ENCODE results near the gene NINJ1. TPM values are rescaled to one million over a fixed set of nuclear protein-coding genes. Genes with fewer than 3 reads are reported as not detected.

Gene NINJ1
- total and polyA plus RNA-seq, 3 donors from 2014 or later = 99.3 to 152 (median 148) TPM

GRCh38 chr9:93169444-93169843 is 35.4 kb upstream of the NINJ1 start:
- no peak for DNase-seq
- intact Hi-C loops (cut with DNase I; ENCODE audit: low total_unique reads) = no loop called here
- Histone ChIP-seq H3K27ac (no peak overlapping the region), H3K4me3 (no peak overlapping the region), H3K4me1 (peaks cover 3% of the 10 kb centered on the region), H3K27me3 (no peaks in the 10 kb centered on the region), H3K36me3 (ENCODE audit: low read depth, missing control alignments) (no peaks in the 10 kb centered on the region), H3K9me3 (no peaks in the 10 kb centered on the region)
- TF ChIP-seq CTCF (IDR thresholded peaks at IDR 0.05) = no peak
- no peak for TF ChIP-seq POLR2A (IDR thresholded peaks at IDR 0.05)
- WGBS, 2 donors = 100% methylated on average over 1 of the region's 1 CpG

GRCh38 chr9:93168581-93168980 is 34.5 kb upstream of the NINJ1 start:
- TF ChIP-seq CTCF (IDR thresholded peaks at IDR 0.05) = no peak
- TF ChIP-seq POLR2A (IDR thresholded peaks at IDR 0.05) = no peak
- no peak overlapping the region for H3K4me3 ChIP-seq
- no peak for DNase-seq
- no peak overlapping the region for H3K27ac ChIP-seq
- no peaks in the 10 kb centered on the region for H3K36me3 ChIP-seq (ENCODE audit: low read depth, missing control alignments)
- no peaks in the 10 kb centered on the region for H3K27me3 ChIP-seq
- intact Hi-C loops (cut with DNase I; ENCODE audit: low total_unique reads) = no loop called here
- H3K4me1 ChIP-seq = peaks cover 3% of the 10 kb centered on the region
- WGBS, 2 donors = 83 to 91% methylated on average over 5 of the region's 5 CpGs
- no peaks in the 10 kb centered on the region for H3K9me3 ChIP-seq

- H3K27ac ChIP-seq = no peak overlapping the region
- TF ChIP-seq CTCF (IDR thresholded peaks at IDR 0.05) = no peak
- TF ChIP-seq POLR2A (IDR thresholded peaks at IDR 0.05) = no peak
- DNase-seq = no peak
- no peaks in the 10 kb centered on the region for H3K36me3 ChIP-seq (ENCODE audit: low read depth, missing control alignments)
- 72 to 87% methylated on average over 4 of the region's 4 CpGs for WGBS, 2 donors
- H3K4me3 ChIP-seq = no peak overlapping the region
- intact Hi-C loops (cut with DNase I; ENCODE audit: low total_unique reads) = no loop called here
- no peaks in the 10 kb centered on the region for H3K9me3 ChIP-seq
- peaks cover 3% of the 10 kb centered on the region for H3K4me1 ChIP-seq
- H3K27me3 ChIP-seq = no peaks in the 10 kb centered on the region
Observed at GRCh38 chr9:93167838-93168237, 33.8 kb upstream of the NINJ1 start.

GRCh38 chr9:93167185-93167584 is 33.1 kb upstream of the NINJ1 start:
- DNase-seq = no peak
- H3K4me1 ChIP-seq = peaks cover 3% of the 10 kb centered on the region
- 92 to 93% methylated on average over 6 of the region's 6 CpGs for WGBS, 2 donors
- H3K4me3 ChIP-seq = no peak overlapping the region
- no peak overlapping the region for H3K27ac ChIP-seq
- H3K36me3 ChIP-seq (ENCODE audit: low read depth, missing control alignments) = no peaks in the 10 kb centered on the region
- TF ChIP-seq POLR2A (IDR thresholded peaks at IDR 0.05) (no peak), CTCF (IDR thresholded peaks at IDR 0.05) (no peak)
- no peaks in the 10 kb centered on the region for H3K27me3 ChIP-seq
- H3K9me3 ChIP-seq = no peaks in the 10 kb centered on the region
- intact Hi-C loops (cut with DNase I; ENCODE audit: low total_unique reads) = no loop called here

GRCh38 chr9:93166699-93167098 is 32.6 kb upstream of the NINJ1 start:
- Histone ChIP-seq H3K36me3 (ENCODE audit: low read depth, missing control alignments) (no peaks in the 10 kb centered on the region), H3K27ac (no peak overlapping the region), H3K27me3 (no peaks in the 10 kb centered on the region), H3K9me3 (no peaks in the 10 kb centered on the region), H3K4me1 (peaks cover 3% of the 10 kb centered on the region), H3K4me3 (no peak overlapping the region)
- WGBS, 2 donors = 73 to 75% methylated on average over 7 of the region's 7 CpGs
- intact Hi-C loops (cut with DNase I; ENCODE audit: low total_unique reads) = no loop called here
- no peak for DNase-seq
- no peak for TF ChIP-seq POLR2A (IDR thresholded peaks at IDR 0.05)
- TF ChIP-seq CTCF (IDR thresholded peaks at IDR 0.05) = no peak
